Ovary (tissue), 3 donors: Measurements from ENCODE around the gene AURKA.

Experiments
- CTCF ChIP-seq, 3 donors: fragments of 450-650 bp in 2 of 3; fragments of 200-600 bp in 1 of 3; IDR thresholded peaks; one replicate each; pipeline versions ENCODE4 v1.5.1 to v1.8.0; 2016 to 2022; ENCODE audit warnings: antibody characterized with exemption in 3 of 3, mild to moderate bottlenecking in 1 of 3
- EP300 ChIP-seq: sonication (generic); formaldehyde crosslinking; IDR thresholded peaks from one replicate; pipeline ENCODE4 v1.6.1; 2017; ENCODE audit warnings: antibody characterized with exemption
- POLR2A ChIP-seq: fragments of 450-650 bp; IDR thresholded peaks from one replicate; pipeline ENCODE4 v1.6.1; 2017; ENCODE audit warnings: antibody characterized with exemption, mild to moderate bottlenecking, moderate library complexity
- donor health status: DM: no; HTN: no; CAD: no.

GRCh38 chr20:56372850-56373249 lies 19.2 kb downstream of the AURKA start:
- TF ChIP-seq EP300, result no peak
- no peak for TF ChIP-seq CTCF (IDR thresholded peaks at IDR 0.05)
- TF ChIP-seq POLR2A, result no peak
